22Rv1 (cell line): Measurements from ENCODE around the gene ALOX12B.

Experiments used
- CTCF ChIP-seq: fragments of 450-650 bp; IDR thresholded peaks from 2 replicates; pipeline ENCODE4 v1.5.1; 2017; ENCODE audit warnings: mild to moderate bottlenecking
- ZFX ChIP-seq: fragments of 450-650 bp; IDR thresholded peaks from 2 replicates; pipeline ENCODE4 v1.6.1; 2017; ENCODE audit warnings: antibody characterized with exemption, borderline replicate concordance

GRCh38 chr17:8048736-8049135 is 38.8 kb downstream of the ALOX12B start:
- TF ChIP-seq CTCF (no peak), ZFX (no peak)
